ENCODE measurements around the gene DOCK10. TPM values are rescaled to one million over a fixed set of nuclear protein-coding genes. Genes with fewer than 3 reads are reported as not detected.

DOCK10 gene
- total RNA-seq, 5 donors from 2014 or later (not counting 1 experiment from before 2014, with no cell fraction given) = 206 to 266 (median 235) TPM

- no peak overlapping the region for H3K4me3 Mint-ChIP-seq
- no CpG with 5 or more reads among the region's 1 CpG for WGBS (ENCODE audit: insufficient coverage)
- H3K4me1 Mint-ChIP-seq = no peaks in the 10 kb centered on the region
- no peaks in the 10 kb centered on the region for H3K9me3 ChIP-seq
- peaks cover 67% of the 10 kb centered on the region for H3K36me3 Mint-ChIP-seq
- no peaks in the 10 kb centered on the region for H3K27me3 Mint-ChIP-seq
- H3K36me3 ChIP-seq (ENCODE audit: control insufficient read depth in 2 of 2, extremely low read depth in 1 of 2, insufficient read depth in 1 of 2, low read length in 1 of 2) = peaks cover 15 to 98% of the 10 kb centered on the region in 2 donors
- no peak for ATAC-seq (replicated peaks in 1 of 4)
- peak overlapping the region in 1 of 2 donors; percentile 34 for H3K27ac Mint-ChIP-seq
- no peak overlapping the region for H3K27ac ChIP-seq (ENCODE audit: low read length)
- ChIA-PET POLR2A (no interaction called here), CTCF (interaction anchor here in 1 of 2 donors (1.0 kb wide), 1 partner anchor 51 kb away, joined by 3 read pairs; no protein-coding TSS in a partner anchor)
- no peak for DNase-seq
- H3K4me1 ChIP-seq (ENCODE audit: control insufficient read depth in 1 of 2, extremely low read depth in 1 of 2, insufficient read depth in 2 of 2, low read length in 2 of 2) = no peaks in the 10 kb centered on the region
- no peak overlapping the region for H3K4me3 ChIP-seq (ENCODE audit: control insufficient read depth in 1 of 2, extremely low read depth in 1 of 2, low read length in 1 of 2)
- no peaks in the 10 kb centered on the region for H3K27me3 ChIP-seq (replicated peaks in 1 of 2; ENCODE audit: control insufficient read depth in 2 of 2, extremely low read depth in 1 of 2, insufficient read depth in 2 of 2, low read length in 1 of 2)
- H3K9me3 Mint-ChIP-seq = no peaks in the 10 kb centered on the region
These were observed 240.9 kb downstream of the DOCK10 start for GRCh38 chr2:224801360-224801759.

DNA sequence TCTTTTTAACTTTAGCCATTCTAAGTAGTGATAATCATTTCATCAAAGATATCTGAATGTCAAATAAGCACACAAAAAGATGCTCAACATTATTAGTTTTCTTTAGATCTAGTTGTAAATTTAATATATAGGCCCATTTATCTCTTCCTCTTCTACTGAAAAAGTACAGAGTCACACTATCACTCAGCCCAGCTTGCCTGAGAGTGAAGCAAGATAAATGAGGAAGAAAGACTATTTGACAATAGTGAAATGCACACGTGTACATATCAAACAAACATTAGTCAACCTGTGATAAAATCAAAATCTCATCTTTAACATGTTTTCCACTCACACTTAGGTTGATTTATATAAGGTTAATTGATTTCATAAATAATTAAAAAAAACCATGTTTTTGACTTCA lies 242.6 kb downstream of the DOCK10 start:
- Histone ChIP-seq H3K27ac (ENCODE audit: low read length) (no peak overlapping the region), H3K9me3 (no peaks in the 10 kb centered on the region), H3K27me3 (replicated peaks in 1 of 2; ENCODE audit: control insufficient read depth in 2 of 2, extremely low read depth in 1 of 2, insufficient read depth in 2 of 2, low read length in 1 of 2) (no peaks in the 10 kb centered on the region), H3K36me3 (ENCODE audit: control insufficient read depth in 2 of 2, extremely low read depth in 1 of 2, insufficient read depth in 1 of 2, low read length in 1 of 2) (peaks cover 17 to 99% of the 10 kb centered on the region in 2 donors), H3K4me3 (ENCODE audit: control insufficient read depth in 1 of 2, extremely low read depth in 1 of 2, low read length in 1 of 2) (no peak overlapping the region), H3K4me1 (ENCODE audit: control insufficient read depth in 1 of 2, extremely low read depth in 1 of 2, insufficient read depth in 2 of 2, low read length in 2 of 2) (no peaks in the 10 kb centered on the region)
- ATAC-seq (replicated peaks in 1 of 4) = no peak
- H3K36me3 Mint-ChIP-seq = peaks cover 71% of the 10 kb centered on the region
- no peaks in the 10 kb centered on the region for H3K9me3 Mint-ChIP-seq
- no peak overlapping the region for H3K27ac Mint-ChIP-seq
- DNase-seq = no peak
- no CpG with 5 or more reads among the region's 1 CpG for WGBS (ENCODE audit: insufficient coverage)
- ChIA-PET CTCF (no interaction called here), POLR2A (interaction anchor here in 1 of 2 donors (0.6 kb wide), 1 partner anchor 14 kb away, joined by 3 read pairs; no protein-coding TSS in a partner anchor)
- no peaks in the 10 kb centered on the region for H3K27me3 Mint-ChIP-seq
- no peaks in the 10 kb centered on the region for H3K4me1 Mint-ChIP-seq
- no peak overlapping the region for H3K4me3 Mint-ChIP-seq

DNA sequence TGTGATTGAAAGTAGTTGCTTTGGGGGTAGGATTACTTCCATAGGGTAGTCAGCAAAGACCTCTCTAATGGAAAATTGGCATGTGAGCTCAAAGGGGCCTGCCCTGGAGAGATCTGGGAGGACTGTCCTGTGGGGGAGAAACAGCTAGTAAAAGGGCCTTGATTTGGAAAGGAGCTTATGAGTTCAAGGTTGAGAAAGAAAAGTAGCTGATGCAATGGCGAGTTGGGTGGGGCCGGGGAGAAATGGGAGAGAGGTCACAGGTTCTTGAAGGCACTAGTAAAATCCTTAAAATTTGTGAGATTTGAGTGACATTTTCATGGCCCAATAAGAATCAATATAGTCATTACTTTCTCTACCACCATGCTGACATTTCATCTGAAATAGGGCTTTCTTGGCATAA lies 244.1 kb downstream of the DOCK10 start:
- H3K36me3 Mint-ChIP-seq = peaks cover 77% of the 10 kb centered on the region
- no peaks in the 10 kb centered on the region for H3K4me1 Mint-ChIP-seq
- ATAC-seq (replicated peaks in 1 of 4) (no peak), DNase-seq (no peak)
- Histone ChIP-seq H3K4me3 (ENCODE audit: control insufficient read depth in 1 of 2, extremely low read depth in 1 of 2, low read length in 1 of 2) (no peak overlapping the region), H3K4me1 (ENCODE audit: control insufficient read depth in 1 of 2, extremely low read depth in 1 of 2, insufficient read depth in 2 of 2, low read length in 2 of 2) (no peaks in the 10 kb centered on the region), H3K36me3 (ENCODE audit: control insufficient read depth in 2 of 2, extremely low read depth in 1 of 2, insufficient read depth in 1 of 2, low read length in 1 of 2) (peaks cover 17 to 99% of the 10 kb centered on the region in 2 donors), H3K27me3 (replicated peaks in 1 of 2; ENCODE audit: control insufficient read depth in 2 of 2, extremely low read depth in 1 of 2, insufficient read depth in 2 of 2, low read length in 1 of 2) (no peaks in the 10 kb centered on the region), H3K27ac (ENCODE audit: low read length) (no peak overlapping the region), H3K9me3 (no peaks in the 10 kb centered on the region)
- ChIA-PET CTCF (interaction anchor here in 1 of 2 donors (0.7 to 0.8 kb wide), 2 partner anchors 32 to 66 kb away, joined by 3 read pairs; no protein-coding TSS in a partner anchor), POLR2A (interaction anchor here in 1 of 2 donors (0.6 kb wide), 1 partner anchor 862 kb away, joined by 10 read pairs; no protein-coding TSS in a partner anchor)
- peak overlapping the region; percentile 64 to 71 for H3K27ac Mint-ChIP-seq
- no peaks in the 10 kb centered on the region for H3K9me3 Mint-ChIP-seq
- WGBS (ENCODE audit: insufficient coverage) = no CpG with 5 or more reads among the region's 2 CpGs
- H3K27me3 Mint-ChIP-seq = no peaks in the 10 kb centered on the region
- H3K4me3 Mint-ChIP-seq = no peak overlapping the region

DNA sequence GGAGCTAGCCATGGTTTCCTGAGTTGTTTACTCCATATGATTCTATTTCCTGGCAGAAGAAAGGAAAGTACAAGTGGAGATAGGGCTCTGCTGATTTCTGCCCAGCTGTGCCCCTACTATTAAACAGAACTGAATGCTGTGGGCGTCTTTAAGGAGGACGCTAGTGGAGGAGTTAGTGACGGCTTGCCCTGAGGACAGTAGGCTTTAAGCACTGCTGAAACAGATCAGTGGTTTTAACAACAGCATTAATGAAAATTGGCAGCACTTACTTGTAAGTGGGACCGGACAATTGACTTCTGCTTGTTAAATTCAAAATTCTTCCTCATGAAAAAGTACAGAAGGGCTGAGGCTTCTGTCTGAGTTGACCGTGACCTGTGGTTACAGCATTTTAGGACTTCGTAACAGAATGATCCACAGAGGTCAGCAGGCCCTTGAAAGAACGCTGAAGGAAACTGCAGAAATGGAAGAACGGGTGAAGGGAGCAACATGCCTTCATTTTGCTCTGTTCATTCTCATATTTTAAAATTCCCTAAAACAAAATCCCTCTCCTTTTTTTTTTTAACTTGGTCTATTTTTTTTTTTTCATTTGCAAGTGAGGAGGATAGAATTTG lies 245.5 kb downstream of the DOCK10 start:
- WGBS (ENCODE audit: insufficient coverage) = 97% methylated on average over 6 of the region's 8 CpGs
- Histone ChIP-seq H3K27ac (ENCODE audit: low read length) (no peak overlapping the region), H3K36me3 (ENCODE audit: control insufficient read depth in 2 of 2, extremely low read depth in 1 of 2, insufficient read depth in 1 of 2, low read length in 1 of 2) (peaks cover 17 to 95% of the 10 kb centered on the region in 2 donors), H3K4me3 (ENCODE audit: control insufficient read depth in 1 of 2, extremely low read depth in 1 of 2, low read length in 1 of 2) (no peak overlapping the region), H3K27me3 (replicated peaks in 1 of 2; ENCODE audit: control insufficient read depth in 2 of 2, extremely low read depth in 1 of 2, insufficient read depth in 2 of 2, low read length in 1 of 2) (no peaks in the 10 kb centered on the region), H3K9me3 (no peaks in the 10 kb centered on the region), H3K4me1 (ENCODE audit: control insufficient read depth in 1 of 2, extremely low read depth in 1 of 2, insufficient read depth in 2 of 2, low read length in 2 of 2) (no peaks in the 10 kb centered on the region)
- ATAC-seq (replicated peaks in 1 of 4) (no peak), DNase-seq (no peak)
- H3K4me1 Mint-ChIP-seq = no peaks in the 10 kb centered on the region
- peak overlapping the region in 1 of 2 donors; percentile 28 for H3K27ac Mint-ChIP-seq
- no peak overlapping the region for H3K4me3 Mint-ChIP-seq
- H3K9me3 Mint-ChIP-seq = no peaks in the 10 kb centered on the region
- ChIA-PET POLR2A (no interaction called here), CTCF (no interaction called here)
- no peaks in the 10 kb centered on the region for H3K27me3 Mint-ChIP-seq
- H3K36me3 Mint-ChIP-seq = peaks cover 67% of the 10 kb centered on the region

DNA sequence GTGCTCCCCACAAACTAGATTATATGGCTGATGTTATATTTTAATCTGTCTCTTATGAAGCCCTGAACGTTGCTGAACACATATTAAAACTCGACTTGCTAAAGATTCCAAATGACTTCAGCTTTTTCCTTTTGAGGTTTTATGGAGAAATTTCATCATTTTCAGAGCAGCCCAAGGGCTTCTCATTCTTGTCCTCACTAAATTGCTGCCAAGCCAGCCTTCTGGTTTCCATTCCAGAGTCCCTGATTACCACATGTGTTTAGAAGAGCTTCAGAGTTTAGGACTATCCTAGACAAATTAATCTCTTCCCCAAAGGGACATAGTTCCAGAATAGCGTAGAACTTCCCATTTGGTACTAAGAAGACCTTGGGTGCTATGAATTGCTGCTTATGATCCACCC lies 248.3 kb downstream of the DOCK10 start:
- H3K4me3 ChIP-seq (ENCODE audit: control insufficient read depth in 1 of 2, extremely low read depth in 1 of 2, low read length in 1 of 2) = no peak overlapping the region
- no peaks in the 10 kb centered on the region for H3K4me1 ChIP-seq (ENCODE audit: control insufficient read depth in 1 of 2, extremely low read depth in 1 of 2, insufficient read depth in 2 of 2, low read length in 2 of 2)
- H3K36me3 Mint-ChIP-seq = peaks cover 65% of the 10 kb centered on the region
- H3K4me1 Mint-ChIP-seq = no peaks in the 10 kb centered on the region
- CTCF ChIA-PET = interaction anchor here in 1 of 2 donors (0.5 kb wide), 1 partner anchor 1823 kb away, joined by 3 read pairs; no protein-coding TSS in a partner anchor
- H3K27me3 Mint-ChIP-seq = no peaks in the 10 kb centered on the region
- no peaks in the 10 kb centered on the region for H3K27me3 ChIP-seq (replicated peaks in 1 of 2; ENCODE audit: control insufficient read depth in 2 of 2, extremely low read depth in 1 of 2, insufficient read depth in 2 of 2, low read length in 1 of 2)
- H3K9me3 Mint-ChIP-seq = no peaks in the 10 kb centered on the region
- POLR2A ChIA-PET = interaction anchor here in 1 of 2 donors (0.7 to 0.9 kb wide), 2 partner anchors 15 to 27 kb away, joined by 3 to 4 read pairs; no protein-coding TSS in a partner anchor
- H3K36me3 ChIP-seq (ENCODE audit: control insufficient read depth in 2 of 2, extremely low read depth in 1 of 2, insufficient read depth in 1 of 2, low read length in 1 of 2) = peaks cover 15 to 91% of the 10 kb centered on the region in 2 donors
- no peak overlapping the region for H3K4me3 Mint-ChIP-seq
- H3K27ac ChIP-seq (ENCODE audit: low read length) = no peak overlapping the region
- H3K9me3 ChIP-seq = no peaks in the 10 kb centered on the region
- no CpG with 5 or more reads among the region's 3 CpGs for WGBS (ENCODE audit: insufficient coverage)
- DNase-seq (no peak), ATAC-seq (replicated peaks in 1 of 4) (no peak)
- H3K27ac Mint-ChIP-seq = peak overlapping the region in 1 of 2 donors; percentile 71

GRCh38 chr2:224786848-224787247 lies 255.4 kb downstream of the DOCK10 start:
- Histone ChIP-seq H3K9me3 (no peaks in the 10 kb centered on the region), H3K27ac (ENCODE audit: low read length) (no peak overlapping the region), H3K27me3 (replicated peaks in 1 of 2; ENCODE audit: control insufficient read depth in 2 of 2, extremely low read depth in 1 of 2, insufficient read depth in 2 of 2, low read length in 1 of 2) (no peaks in the 10 kb centered on the region), H3K4me3 (ENCODE audit: control insufficient read depth in 1 of 2, extremely low read depth in 1 of 2, low read length in 1 of 2) (no peak overlapping the region), H3K36me3 (ENCODE audit: control insufficient read depth in 2 of 2, extremely low read depth in 1 of 2, insufficient read depth in 1 of 2, low read length in 1 of 2) (peaks cover 9 to 84% of the 10 kb centered on the region in 2 donors), H3K4me1 (ENCODE audit: control insufficient read depth in 1 of 2, extremely low read depth in 1 of 2, insufficient read depth in 2 of 2, low read length in 2 of 2) (no peaks in the 10 kb centered on the region)
- WGBS (ENCODE audit: insufficient coverage) = 76% methylated on average over 4 of the region's 7 CpGs
- Mint-ChIP-seq H3K9me3 (no peaks in the 10 kb centered on the region), H3K27ac (peak overlapping the region; percentile 50 to 66), H3K36me3 (peaks cover 59% of the 10 kb centered on the region), H3K4me3 (no peak overlapping the region), H3K4me1 (no peaks in the 10 kb centered on the region), H3K27me3 (no peaks in the 10 kb centered on the region)
- ATAC-seq (replicated peaks in 1 of 4) (no peak), DNase-seq (no peak)
- ChIA-PET POLR2A (no interaction called here), CTCF (interaction anchor here in 1 of 2 donors (0.5 to 0.6 kb wide), 2 partner anchors 9 to 50 kb away, joined by 3 read pairs; no protein-coding TSS in a partner anchor)
